WERI-Rb-1 (cell line): ENCODE measurements around the gene ZFP36L2.

Experiments
- DNase-seq: peaks from one replicate; pipeline ENCODE4 v3.0.0-alpha.2; 2020
- H3K27ac ChIP-seq: fragments of 250-450 bp; sonication (Bioruptor Pico); 2 replicates; pipeline ENCODE4 v1.5.1; 2020; ENCODE audit warnings: mild to moderate bottlenecking, moderate library complexity
- H3K27me3 ChIP-seq: fragments of 250-450 bp; sonication (Bioruptor Pico); 2 replicates; pipeline ENCODE4 v1.5.1; 2021; ENCODE audit warnings: mild to moderate bottlenecking, low read depth, moderate library complexity; ENCODE audit not compliant: insufficient read depth, severe bottlenecking
- H3K36me3 ChIP-seq: fragments of 250-450 bp; sonication (Bioruptor Pico); 2 replicates; pipeline ENCODE4 v1.5.1; 2020; ENCODE audit warnings: mild to moderate bottlenecking, moderate library complexity
- H3K4me3 ChIP-seq: 2 replicates; pipeline ENCODE4 v1.5.1; 2011; ENCODE audit warnings: low read depth, mild to moderate bottlenecking, control low read depth, low read length
- H3K9me3 ChIP-seq: fragments of 250-450 bp; sonication (Bioruptor Pico); 2 replicates; pipeline ENCODE4 v1.5.1; 2021; ENCODE audit warnings: mild to moderate bottlenecking, moderate library complexity; ENCODE audit not compliant: severe bottlenecking
- CTCF ChIP-seq: IDR thresholded peaks from 2 replicates; pipeline ENCODE4 v1.5.1; 2011; ENCODE audit warnings: low read depth, mild to moderate bottlenecking, control low read depth, inconsistent platforms, low read length

ZFP36L2 gene

GRCh38 chr2:43224571-43225092, 1.8 kb downstream of the ZFP36L2 start:
- Histone ChIP-seq H3K9me3 (no peaks in the 10 kb centered on the region), H3K4me3 (no peak overlapping the region), H3K27ac (no peak overlapping the region), H3K27me3 (no peaks in the 10 kb centered on the region), H3K36me3 (peaks cover 34% of the 10 kb centered on the region)
- TF ChIP-seq CTCF: no peak
- DNase-seq: no peak

DNA sequence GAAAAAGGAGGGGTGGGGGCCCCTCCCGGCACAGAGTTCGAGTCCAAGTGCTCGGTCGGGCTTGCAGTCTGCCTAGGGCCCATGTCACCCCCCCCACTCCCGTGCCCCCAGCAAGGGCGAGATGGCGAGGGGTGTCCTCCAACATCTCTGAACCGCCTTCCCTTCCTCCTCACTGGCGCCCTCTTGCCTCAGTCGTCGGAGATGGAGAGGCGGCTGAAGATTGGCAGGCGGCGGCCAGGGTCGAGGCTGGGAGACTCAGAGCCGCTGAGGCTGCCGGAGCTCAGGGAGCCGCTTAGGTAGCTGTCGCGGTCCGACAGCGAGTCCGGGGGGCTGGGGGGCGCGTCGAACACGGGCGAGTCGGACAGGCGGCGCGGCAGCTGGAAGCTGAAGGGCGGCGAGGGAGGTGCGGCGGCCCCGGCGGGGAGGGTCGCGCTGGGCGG, 2.3 kb downstream of the ZFP36L2 start:
- Histone ChIP-seq H3K9me3 (no peaks in the 10 kb centered on the region), H3K27ac (no peak overlapping the region), H3K27me3 (no peaks in the 10 kb centered on the region), H3K4me3 (no peak overlapping the region), H3K36me3 (peaks cover 34% of the 10 kb centered on the region)
- peak; percentile 50 for DNase-seq
- TF ChIP-seq CTCF: peak; percentile 47; the same call in 1 of the 2 replicates

DNA sequence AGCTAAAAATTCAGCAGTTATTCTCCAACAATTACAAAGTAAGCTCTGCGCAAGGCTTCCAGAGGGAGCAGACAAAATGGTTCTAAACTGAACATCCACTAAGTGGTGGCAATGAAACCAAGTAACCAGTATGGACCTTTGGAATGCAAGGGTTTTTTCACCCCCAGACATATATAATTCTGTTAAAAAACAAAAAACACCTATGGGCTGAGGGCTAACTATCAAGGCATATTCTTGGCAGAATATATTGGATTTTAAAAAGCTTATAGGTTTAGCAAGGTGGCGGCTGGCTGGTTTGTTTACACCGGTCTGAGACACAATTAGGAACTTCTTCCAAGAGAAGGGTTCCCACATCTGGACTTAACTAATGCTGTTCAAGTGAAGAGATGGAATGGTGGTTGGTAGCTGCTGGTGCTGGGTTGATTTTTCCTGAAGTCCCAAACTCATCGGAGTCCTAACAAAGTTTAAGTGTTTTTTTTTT, 2.8 kb downstream of the ZFP36L2 start:
- no peak for TF ChIP-seq CTCF
- no peaks in the 10 kb centered on the region for H3K27me3 ChIP-seq
- no peak overlapping the region for H3K27ac ChIP-seq
- no peak overlapping the region for H3K4me3 ChIP-seq
- DNase-seq: no peak
- no peaks in the 10 kb centered on the region for H3K9me3 ChIP-seq
- peaks cover 34% of the 10 kb centered on the region for H3K36me3 ChIP-seq

GRCh38 chr2:43222475-43223309, 3.7 kb downstream of the ZFP36L2 start:
- no peak for DNase-seq
- Histone ChIP-seq H3K9me3 (no peaks in the 10 kb centered on the region), H3K27ac (no peak overlapping the region), H3K36me3 (peaks cover 34% of the 10 kb centered on the region), H3K27me3 (no peaks in the 10 kb centered on the region), H3K4me3 (no peak overlapping the region)
- no peak for TF ChIP-seq CTCF

GRCh38 chr2:43221763-43222474, 4.5 kb downstream of the ZFP36L2 start:
- peak; percentile 73 for DNase-seq
- Histone ChIP-seq H3K36me3 (peaks cover 34% of the 10 kb centered on the region), H3K27ac (peak overlapping the region; percentile 3; the same call in 1 of the 2 replicates), H3K4me3 (no peak overlapping the region), H3K9me3 (no peaks in the 10 kb centered on the region), H3K27me3 (no peaks in the 10 kb centered on the region)
- TF ChIP-seq CTCF: no peak
